HepG2 (cell line): ENCODE results near the gene MTHFD1L. TPM values are rescaled to one million over a fixed set of nuclear protein-coding genes. Genes with fewer than 3 reads are reported as not detected.

Experiments
- AHR ChIP-seq: IDR thresholded peaks from 2 replicates; pipeline ENCODE4 v1.6.1; 2018; ENCODE audit warnings: missing genetic modification reagents, missing compliant biosample characterization
- ATF7-NPFF ChIP-seq: sonication (generic); formaldehyde crosslinking; IDR thresholded peaks from 2 replicates; pipeline ENCODE4 v1.8.1; 2023; ENCODE audit warnings: mild to moderate bottlenecking, low read depth, missing genetic modification reagents, moderate library complexity
- HBP1 ChIP-seq: IDR thresholded peaks from 2 replicates; pipeline ENCODE4 v1.6.1; 2016; ENCODE audit warnings: low read depth, control low read depth
- NR2F2 ChIP-seq: IDR thresholded peaks from 2 replicates; pipeline ENCODE4 v1.6.1; 2012; ENCODE audit warnings: low read depth, inconsistent platforms, borderline replicate concordance
- PITX1 ChIP-seq: sonication (generic); formaldehyde crosslinking; IDR thresholded peaks from 2 replicates; pipeline ENCODE4 v1.5.1; 2020; ENCODE audit warnings: mild to moderate bottlenecking, missing genetic modification reagents
- SALL1 ChIP-seq: sonication (generic); formaldehyde crosslinking; IDR thresholded peaks from 2 replicates; pipeline ENCODE4 v1.8.0; 2022; ENCODE audit warnings: mild to moderate bottlenecking, missing genetic modification reagents
- ZBTB2 ChIP-seq: sonication (generic); formaldehyde crosslinking; IDR thresholded peaks from 2 replicates; pipeline ENCODE4 v1.8.0; 2022; ENCODE audit warnings: low read depth, missing genetic modification reagents
- ZBTB34 ChIP-seq: sonication (generic); formaldehyde crosslinking; IDR thresholded peaks from 2 replicates; pipeline ENCODE4 v1.8.0; 2022; ENCODE audit warnings: mild to moderate bottlenecking, missing genetic modification reagents
- ZNF431 ChIP-seq: sonication (generic); formaldehyde crosslinking; IDR thresholded peaks from 2 replicates; pipeline ENCODE4 v1.9.0; 2022; ENCODE audit warnings: missing genetic modification reagents, low read depth, mild to moderate bottlenecking, borderline replicate concordance
- ZNF562 ChIP-seq: sonication (generic); formaldehyde crosslinking; IDR thresholded peaks from 2 replicates; pipeline ENCODE4 v1.8.0; 2022; ENCODE audit warnings: missing genetic modification reagents, borderline replicate concordance
- ZNF609 ChIP-seq: sonication (generic); formaldehyde crosslinking; IDR thresholded peaks from 2 replicates; pipeline ENCODE4 v1.4.0; 2020; ENCODE audit warnings: mild to moderate bottlenecking, missing genetic modification reagents, borderline replicate concordance
- ZNF710 ChIP-seq: sonication (generic); formaldehyde crosslinking; IDR thresholded peaks from 2 replicates; pipeline ENCODE4 v1.5.0; 2020; ENCODE audit warnings: mild to moderate bottlenecking, missing genetic modification reagents, borderline replicate concordance
- ZNF749 ChIP-seq: sonication (generic); formaldehyde crosslinking; IDR thresholded peaks from 2 replicates; pipeline ENCODE4 v1.8.0; 2022; ENCODE audit warnings: mild to moderate bottlenecking, missing genetic modification reagents, moderate library complexity, borderline replicate concordance
- ZNF770 ChIP-seq: sonication (generic); formaldehyde crosslinking; IDR thresholded peaks from 2 replicates; pipeline ENCODE4 v1.5.0; 2020; ENCODE audit warnings: mild to moderate bottlenecking, missing genetic modification reagents
- polyA plus RNA-seq, 8 experiments: library from polyadenylated mRNA; depleted of rRNA in 3 of 8; stranded (reverse) in 7 of 8; unstranded in 1 of 8; fragments of >200 nt; fragmentation: Illumina TruSeq in 4 of 8; extraction: Trizol in 4 of 8; gene quantifications; 2 replicates each; pipeline versions ENCODE4 v1.2.1 to v1.2.3, GENCODE V29; 2011 to 2016; ENCODE audit warnings: low read depth in 4 of 8, missing spikeins in 1 of 8, mixed read lengths in 1 of 8; ENCODE audit not compliant: insufficient read depth in 1 of 8
- total RNA-seq, 5 experiments: library from RNA; depleted of rRNA; stranded (reverse); fragments of >200 nt; fragmentation: Illumina TruSeq; extraction: Trizol; gene quantifications; 2 replicates each; pipeline ENCODE4 v1.2.3, GENCODE V29; 2016; ENCODE audit warnings: low read depth in 1 of 5

The MTHFD1L gene
- total and polyA plus RNA-seq, 2 of the 13 experiments (the other 11 are each of a cell fraction or from before 2014, with no cell fraction given): 24.0 to 39.6 TPM

GRCh38 chr6:151096255-151096612 is 230.7 kb downstream of the MTHFD1L start (continued):
- TF ChIP-seq ZNF609 (CRISPR knock-in tag) (peak; percentile 31; the same call in 1 of the 2 replicates), ZNF562 (no peak), ZNF770 (CRISPR knock-in tag) (0 out of 2 replicates have a peak, but pooled peaks have one; percentile 16), PITX1 (CRISPR knock-in tag) (peak; percentile 36; the same call in 1 of the 2 replicates), ZNF431 (CRISPR knock-in tag) (no peak), ZNF710 (CRISPR knock-in tag) (peak; percentile 78; the same call in 1 of the 2 replicates), HBP1 (no peak), ATF7-NPFF (CRISPR knock-in tag) (no peak), SALL1 (peak; percentile 61; the same call in 1 of the 2 replicates), ZNF749 (no peak), ZBTB34 (peak; percentile 21; the same call in 1 of the 2 replicates), AHR (CRISPR knock-in tag) (no peak), NR2F2 (peak; percentile 80), ZBTB2 (CRISPR knock-in tag) (no peak)
